ES-I3 (cell line): ENCODE measurements around the gene ARL6IP6.
"Not testable (repeated sequence)": the region's sequence is repeated elsewhere in the genome, so short reads cannot be mapped to it uniquely, and the experiment has no call there.

ENCODE experiments used
- H3K36me3 ChIP-seq: 2 replicates; pipeline ENCODE4 v1.6.1; 2013; ENCODE audit warnings: mild to moderate bottlenecking, low read length, control low read depth, moderate library complexity; ENCODE audit not compliant: insufficient read depth
- H3K4me1 ChIP-seq: 2 replicates; pipeline ENCODE4 v1.6.1; 2013; ENCODE audit warnings: mild to moderate bottlenecking, control low read depth, low read length; ENCODE audit not compliant: insufficient read depth
- H3K9ac ChIP-seq: 2 replicates; pipeline ENCODE4 v1.6.1; 2013; ENCODE audit warnings: low read depth, mild to moderate bottlenecking, low read length, moderate library complexity
- H3K9me3 ChIP-seq: 2 replicates; pipeline ENCODE4 v1.6.1; 2013; ENCODE audit warnings: mild to moderate bottlenecking, low read length, moderate library complexity; ENCODE audit not compliant: control insufficient read depth, insufficient read depth

The ARL6IP6 gene

DNA sequence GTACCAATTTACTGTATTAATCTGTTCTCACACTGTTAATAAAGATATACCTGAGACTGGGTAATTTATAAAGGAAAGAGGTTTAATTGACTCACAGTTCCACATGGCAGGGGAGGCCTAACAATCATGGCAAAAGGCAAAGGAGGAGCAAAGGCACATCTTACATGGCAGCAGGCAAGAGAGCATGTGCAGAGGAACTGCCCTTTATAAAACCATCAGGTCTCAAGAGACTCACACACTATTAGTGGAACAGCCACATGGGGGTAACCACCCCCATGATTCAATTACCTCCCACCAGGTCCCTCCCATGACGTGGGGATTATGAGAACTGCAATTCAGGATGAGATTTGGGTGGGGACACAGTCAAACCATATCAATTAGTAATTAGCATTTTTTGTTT is 21.3 kb downstream of the ARL6IP6 start:
- H3K9me3 ChIP-seq, H3K4me1 ChIP-seq, H3K9ac ChIP-seq, H3K36me3 ChIP-seq: not testable (repeated sequence)

DNA sequence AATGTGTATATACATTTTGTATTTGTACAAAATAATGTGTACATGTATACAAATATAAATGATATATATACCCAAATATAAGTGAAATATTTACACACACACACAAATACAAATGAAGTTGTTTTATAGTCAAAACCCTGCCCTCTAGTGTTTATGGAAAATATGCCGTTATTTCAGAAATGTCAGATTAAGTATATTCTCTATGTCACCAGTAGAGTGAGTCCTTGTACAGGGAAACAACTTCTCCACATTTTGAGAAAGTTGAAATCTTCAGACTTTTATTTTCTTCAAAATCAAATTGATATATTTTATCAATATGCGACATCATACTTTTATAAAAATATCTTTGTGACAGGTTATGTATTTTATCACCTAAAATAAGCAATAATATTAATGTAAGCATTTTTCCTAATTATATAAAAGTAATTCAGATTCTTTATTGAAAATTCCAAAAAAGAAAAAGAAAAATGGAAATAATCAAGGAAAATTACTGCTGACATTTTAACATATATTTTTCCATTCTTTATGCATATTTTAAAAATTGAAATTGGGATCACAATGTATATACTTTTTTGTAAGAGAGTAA is 22.4 kb downstream of the ARL6IP6 start:
- Histone ChIP-seq H3K9me3 (no peaks in the 10 kb centered on the region; the same call in 1 of the 2 replicates), H3K4me1 (no peaks in the 10 kb centered on the region), H3K9ac (no peak overlapping the region), H3K36me3 (peaks cover 10% of the 10 kb centered on the region; the same call in 1 of the 2 replicates)

DNA sequence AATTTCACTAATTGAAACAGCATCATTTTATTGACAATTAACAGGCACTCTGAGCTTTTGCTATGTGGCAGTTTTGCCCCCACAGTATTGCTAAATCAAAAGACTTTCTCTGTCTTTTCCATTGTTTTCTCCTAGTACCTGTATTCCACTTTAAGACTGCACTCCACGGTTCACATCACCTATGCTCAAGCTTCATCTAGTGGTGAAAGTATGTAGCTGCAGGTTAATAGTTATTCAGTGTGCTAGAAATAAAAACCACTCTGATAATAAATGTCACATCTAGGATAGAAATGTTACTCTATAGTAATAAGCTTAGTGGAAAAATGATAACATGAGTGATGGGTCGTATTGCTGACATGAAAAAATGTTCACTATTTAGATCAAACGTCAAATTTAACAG is 24.6 kb downstream of the ARL6IP6 start:
- Histone ChIP-seq H3K4me1 (no peaks in the 10 kb centered on the region), H3K36me3 (peaks cover 3% of the 10 kb centered on the region; the same call in 1 of the 2 replicates)

DNA sequence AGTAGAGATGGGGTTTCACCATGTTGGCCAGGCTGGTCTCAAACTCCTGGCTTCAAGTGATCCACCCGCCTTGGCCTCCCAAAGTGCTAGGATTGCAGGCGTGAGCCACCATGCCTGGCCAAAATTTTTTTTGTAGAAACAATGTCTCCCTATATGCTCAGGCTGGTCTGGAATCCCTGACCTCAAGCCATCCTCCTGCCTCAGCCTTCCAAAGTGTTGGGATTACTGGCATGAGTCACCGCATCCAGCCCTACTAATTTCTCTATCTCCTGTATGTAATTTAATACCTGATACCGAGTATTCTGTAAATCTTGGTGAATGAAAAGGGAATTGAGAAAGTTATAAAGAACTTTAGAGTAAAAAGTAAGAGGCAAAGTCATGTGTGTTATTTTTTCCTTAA is 29.3 kb downstream of the ARL6IP6 start:
- H3K4me1 ChIP-seq, H3K36me3 ChIP-seq, H3K9me3 ChIP-seq, H3K9ac ChIP-seq: not testable (repeated sequence)

More for the DNA sequence above, 24.6 kb downstream of the ARL6IP6 start:
- H3K9ac ChIP-seq = no peak overlapping the region
- no peaks in the 10 kb centered on the region for H3K9me3 ChIP-seq

DNA sequence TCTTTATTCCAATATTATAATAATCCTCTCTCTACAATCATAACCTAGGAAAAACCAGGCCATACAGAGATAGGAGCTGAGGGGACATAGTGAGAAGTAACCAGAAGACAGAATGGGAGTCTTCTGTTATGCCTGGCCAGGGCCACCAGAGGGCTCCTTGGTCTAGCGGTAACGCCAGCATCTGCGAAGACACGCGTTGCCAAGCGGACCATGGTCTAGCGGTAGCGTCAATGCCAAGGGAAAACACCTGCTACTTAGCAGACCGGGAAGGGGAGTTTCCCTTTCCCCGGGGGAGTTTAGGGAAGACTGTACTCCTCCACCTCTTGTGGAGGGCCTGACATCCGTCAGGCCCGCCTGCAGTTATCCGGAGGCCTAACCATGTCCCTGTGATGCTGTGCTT is 36.6 kb downstream of the ARL6IP6 start:
- no peaks in the 10 kb centered on the region for H3K36me3 ChIP-seq
- no peaks in the 10 kb centered on the region for H3K9me3 ChIP-seq
- no peaks in the 10 kb centered on the region for H3K4me1 ChIP-seq
- H3K9ac ChIP-seq = no peak overlapping the region

DNA sequence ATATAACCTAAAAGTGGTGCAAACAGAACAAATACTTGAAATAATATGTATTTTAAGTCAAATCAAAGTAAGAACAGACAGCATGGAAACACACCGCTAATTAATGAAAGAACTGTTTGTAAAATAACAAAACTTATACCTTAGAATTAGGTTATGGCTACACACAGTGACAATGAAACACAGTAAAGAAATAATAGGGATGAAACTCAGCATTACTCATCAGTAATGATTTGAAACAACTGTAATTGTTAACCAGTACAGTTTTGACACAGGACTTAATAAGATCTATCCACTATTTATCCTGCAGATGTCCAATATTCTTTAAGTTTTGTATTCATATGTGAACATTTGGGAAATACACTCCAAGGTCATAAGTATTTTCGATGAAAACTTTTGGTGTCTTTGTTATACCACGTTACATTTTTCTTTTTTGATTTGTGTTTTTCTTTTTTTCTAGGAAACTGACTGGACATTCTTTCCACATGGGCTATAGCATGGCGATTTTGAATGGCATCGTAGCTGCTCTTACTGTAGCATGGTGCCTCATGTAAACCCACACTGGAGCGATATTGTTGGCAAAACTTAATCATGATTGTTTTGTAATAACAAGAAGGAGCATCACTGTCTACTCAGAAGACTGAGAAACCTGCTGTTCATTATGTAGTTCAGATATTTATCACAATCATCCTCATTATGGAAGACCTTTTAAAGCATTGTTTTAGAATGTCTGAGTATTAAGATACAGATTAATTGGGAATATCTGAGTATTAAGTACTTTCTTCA is 41.1 kb downstream of the ARL6IP6 start:
- H3K9ac ChIP-seq = no peak overlapping the region
- peaks cover 6% of the 10 kb centered on the region; the same call in 1 of the 2 replicates for H3K4me1 ChIP-seq
- no peaks in the 10 kb centered on the region for H3K36me3 ChIP-seq
- no peaks in the 10 kb centered on the region for H3K9me3 ChIP-seq

DNA sequence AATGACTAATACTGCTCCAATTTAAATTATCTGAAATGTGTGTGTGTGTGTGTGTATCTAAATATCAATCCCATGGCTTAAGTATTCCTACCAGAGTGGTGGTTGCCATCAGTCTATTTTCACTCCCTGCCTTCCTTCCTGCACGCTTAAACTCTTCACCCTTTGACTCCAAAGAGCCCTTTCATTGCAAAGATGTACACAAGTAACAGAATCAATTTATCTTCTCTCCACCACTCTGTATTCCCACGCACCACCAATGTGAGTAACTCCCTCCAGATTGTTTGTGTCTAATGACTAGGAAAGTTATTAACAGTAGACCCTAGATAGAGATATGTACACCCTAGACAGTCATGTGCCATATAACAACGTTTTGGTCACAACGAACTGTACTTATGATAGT is 42.8 kb downstream of the ARL6IP6 start:
- Histone ChIP-seq H3K36me3 (no peaks in the 10 kb centered on the region), H3K4me1 (peaks cover 6% of the 10 kb centered on the region; the same call in 1 of the 2 replicates), H3K9ac (no peak overlapping the region), H3K9me3 (no peaks in the 10 kb centered on the region)

DNA sequence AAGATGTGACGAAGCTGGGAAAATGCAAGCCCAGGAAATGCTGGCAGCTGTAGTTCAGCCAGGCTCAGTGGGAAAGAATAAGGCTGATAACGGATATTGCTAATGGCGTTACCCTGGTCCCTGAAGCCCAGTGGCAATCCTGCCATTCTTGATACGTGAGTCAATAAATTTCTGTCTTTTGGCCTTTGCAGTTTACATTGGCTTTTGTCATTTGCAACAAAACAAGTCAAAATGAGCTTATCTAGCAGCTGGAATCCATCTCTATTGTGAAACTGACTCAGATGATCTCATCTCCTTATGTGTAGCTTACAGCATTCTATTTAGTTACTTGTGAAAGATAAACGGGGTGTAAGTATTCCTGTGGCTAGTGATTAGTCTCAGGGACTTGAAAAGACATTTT is 43.8 kb downstream of the ARL6IP6 start:
- Histone ChIP-seq H3K9ac (no peak overlapping the region), H3K4me1 (peaks cover 6% of the 10 kb centered on the region; the same call in 1 of the 2 replicates), H3K36me3 (no peaks in the 10 kb centered on the region), H3K9me3 (no peaks in the 10 kb centered on the region)

DNA sequence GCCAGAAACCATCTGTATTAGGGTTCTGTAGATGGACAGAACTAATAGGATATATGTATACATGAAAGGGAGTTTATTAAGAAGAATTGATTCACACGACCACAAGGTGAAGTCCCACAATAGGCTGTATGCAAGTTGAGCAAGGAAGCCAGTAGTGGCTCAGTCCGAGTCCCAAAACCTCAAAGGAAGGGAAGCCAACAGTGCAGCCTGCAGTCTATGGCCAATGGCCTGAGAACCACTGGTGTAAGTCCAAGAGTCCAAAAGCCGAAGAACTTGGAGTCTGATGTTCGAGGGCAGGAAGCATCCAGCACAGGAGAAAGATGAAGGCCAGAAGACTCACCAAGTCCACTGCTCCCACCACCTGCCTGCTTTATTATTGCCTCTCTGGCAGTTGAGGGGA is 44.8 kb downstream of the ARL6IP6 start:
- not testable (repeated sequence) for H3K36me3 ChIP-seq, H3K9me3 ChIP-seq, H3K4me1 ChIP-seq, H3K9ac ChIP-seq

DNA sequence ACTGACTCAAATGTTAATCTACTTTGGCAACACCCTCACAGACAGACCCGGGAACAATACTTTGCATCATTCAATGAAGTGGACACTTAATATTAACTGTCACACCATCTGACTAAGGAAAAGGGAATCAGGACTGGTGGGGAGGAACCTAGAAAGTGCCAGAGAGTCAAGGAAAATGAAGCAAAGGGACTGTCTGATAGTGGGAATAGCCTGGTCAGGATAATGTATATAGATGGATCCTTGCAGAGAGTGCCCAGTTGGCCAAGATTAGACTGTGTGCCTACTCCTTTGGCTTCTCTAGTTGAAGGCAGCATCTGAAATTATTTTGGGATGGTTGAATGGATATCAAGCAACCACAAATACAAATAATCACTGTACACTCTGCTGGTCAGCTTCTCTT is 45.2 kb downstream of the ARL6IP6 start:
- Histone ChIP-seq H3K9me3 (no peaks in the 10 kb centered on the region), H3K36me3 (no peaks in the 10 kb centered on the region), H3K4me1 (peaks cover 6% of the 10 kb centered on the region; the same call in 1 of the 2 replicates), H3K9ac (no peak overlapping the region)

DNA sequence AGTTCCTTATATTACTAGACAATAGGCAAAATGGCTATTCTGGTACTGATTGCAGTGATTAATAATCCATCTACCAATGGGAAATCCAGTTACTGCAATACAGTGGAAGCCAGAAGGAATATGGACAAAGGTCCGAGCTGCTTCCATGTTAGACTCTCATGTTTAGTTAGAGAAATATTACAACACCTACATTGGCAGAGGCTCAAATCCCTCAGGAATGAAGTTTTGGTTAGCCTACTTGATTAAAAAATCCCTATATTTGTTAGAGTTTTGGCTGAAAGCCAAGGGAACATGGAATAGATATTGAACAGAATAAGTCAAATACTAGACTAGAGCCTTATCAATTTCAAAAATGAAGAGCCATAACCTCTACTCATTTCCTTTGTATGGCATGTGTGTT is 48.5 kb downstream of the ARL6IP6 start:
- Histone ChIP-seq H3K4me1 (no peaks in the 10 kb centered on the region), H3K9me3 (no peaks in the 10 kb centered on the region), H3K36me3 (no peaks in the 10 kb centered on the region)

DNA sequence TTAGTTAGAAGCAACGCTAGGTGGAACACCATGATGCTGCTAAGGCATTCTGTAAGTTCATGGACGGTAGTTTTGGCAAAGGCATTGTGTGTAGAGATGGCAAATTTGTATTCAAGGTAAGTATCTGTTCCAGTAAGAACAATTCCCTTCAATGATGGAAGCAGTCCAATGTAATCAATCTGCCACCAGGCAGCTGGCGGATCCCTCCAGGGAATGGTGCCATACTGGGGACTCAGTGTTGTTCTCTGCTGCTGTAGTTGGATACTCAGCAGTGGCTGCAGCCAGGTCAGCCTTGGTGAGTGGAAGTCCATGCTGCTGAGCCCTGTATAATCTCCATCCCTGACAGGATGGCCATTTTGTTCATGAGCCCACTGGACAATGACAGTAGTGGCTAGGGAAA is 62.8 kb downstream of the ARL6IP6 start:
- Histone ChIP-seq H3K4me1 (no peaks in the 10 kb centered on the region), H3K9ac (no peak overlapping the region), H3K9me3 (no peaks in the 10 kb centered on the region), H3K36me3 (no peaks in the 10 kb centered on the region)

More for the DNA sequence above, 48.5 kb downstream of the ARL6IP6 start:
- H3K9ac ChIP-seq = no peak overlapping the region

DNA sequence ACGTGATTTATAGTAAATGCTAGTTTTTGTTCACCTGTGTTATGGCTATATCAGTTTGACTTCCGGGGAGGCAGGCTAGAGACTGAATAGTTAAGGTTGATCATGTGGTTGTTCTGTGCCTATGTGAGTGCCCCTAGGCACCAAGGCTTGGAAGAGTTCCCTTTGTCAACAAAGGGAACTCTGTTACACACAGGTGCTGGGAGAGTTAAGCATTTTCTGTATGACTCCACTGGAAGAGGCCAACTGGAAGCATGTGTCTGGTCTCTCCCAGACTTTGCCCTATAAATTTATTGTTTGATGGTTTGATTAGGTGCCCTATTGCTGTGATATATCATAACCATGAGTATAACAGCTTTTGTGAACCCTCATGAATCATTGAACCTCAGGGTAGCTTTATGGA is 63.8 kb downstream of the ARL6IP6 start:
- Histone ChIP-seq H3K9ac (no peak overlapping the region), H3K4me1 (no peaks in the 10 kb centered on the region), H3K36me3 (no peaks in the 10 kb centered on the region), H3K9me3 (0 out of 2 replicates have a peak, but pooled peaks cover 2% of the 10 kb centered on the region)

DNA sequence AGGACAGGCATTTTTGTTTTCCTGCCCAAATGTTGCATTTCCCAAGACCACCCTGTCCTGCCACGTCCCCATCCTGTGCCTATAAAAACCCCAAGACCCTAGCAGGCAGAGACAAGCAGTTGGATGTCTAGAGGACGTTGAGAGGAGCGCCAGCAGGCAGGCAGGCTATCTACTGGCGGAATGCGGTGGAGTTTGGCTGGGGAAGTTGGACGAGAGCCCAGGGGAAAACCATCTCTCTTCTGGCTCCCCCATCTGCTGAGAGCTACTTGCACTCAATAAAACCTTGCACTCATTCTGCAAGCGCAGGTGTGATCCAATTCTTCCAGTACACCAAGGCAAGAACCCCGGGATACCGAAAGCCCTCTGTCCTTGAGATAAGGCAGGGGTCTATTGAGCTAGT is 72.5 kb downstream of the ARL6IP6 start:
- no peaks in the 10 kb centered on the region for H3K4me1 ChIP-seq
- H3K9me3 ChIP-seq = peaks cover 2% of the 10 kb centered on the region; the same call in 1 of the 2 replicates
- no peaks in the 10 kb centered on the region for H3K36me3 ChIP-seq
- H3K9ac ChIP-seq = no peak overlapping the region

DNA sequence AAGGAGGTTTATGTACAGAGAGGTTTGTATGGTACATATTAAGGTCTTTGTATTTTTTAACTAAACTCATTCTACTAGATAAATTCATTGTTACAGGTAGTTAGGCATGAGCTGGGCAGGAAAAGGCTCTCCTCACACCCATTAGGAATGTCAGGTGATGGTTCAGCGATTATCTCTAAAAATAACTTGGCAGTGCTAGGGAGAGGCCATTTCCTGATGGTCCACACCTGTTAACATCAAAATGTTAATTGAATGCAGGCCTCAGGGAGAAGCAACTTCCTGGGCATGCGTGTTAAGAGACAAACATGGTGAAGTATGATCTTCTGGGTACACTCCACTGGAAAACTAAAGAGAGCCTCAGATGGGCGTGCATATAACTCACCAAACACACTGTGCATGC is 73.6 kb downstream of the ARL6IP6 start:
- Histone ChIP-seq H3K9ac (no peak overlapping the region), H3K36me3 (no peaks in the 10 kb centered on the region), H3K4me1 (no peaks in the 10 kb centered on the region)

More for the DNA sequence above, 73.6 kb downstream of the ARL6IP6 start:
- no peaks in the 10 kb centered on the region; the same call in 1 of the 2 replicates for H3K9me3 ChIP-seq
